GM12801 (cell line): ENCODE measurements around the gene ASRGL1.

Experiments
- TF ChIP-seq, protein P1 (sequence below): IDR thresholded peaks from one replicate; pipeline ENCODE4 v1.5.1; 2011; ENCODE audit warnings: control low read depth; ENCODE audit not compliant: insufficient read length; ENCODE audit errors: extremely low read depth

Gene ASRGL1

DNA sequence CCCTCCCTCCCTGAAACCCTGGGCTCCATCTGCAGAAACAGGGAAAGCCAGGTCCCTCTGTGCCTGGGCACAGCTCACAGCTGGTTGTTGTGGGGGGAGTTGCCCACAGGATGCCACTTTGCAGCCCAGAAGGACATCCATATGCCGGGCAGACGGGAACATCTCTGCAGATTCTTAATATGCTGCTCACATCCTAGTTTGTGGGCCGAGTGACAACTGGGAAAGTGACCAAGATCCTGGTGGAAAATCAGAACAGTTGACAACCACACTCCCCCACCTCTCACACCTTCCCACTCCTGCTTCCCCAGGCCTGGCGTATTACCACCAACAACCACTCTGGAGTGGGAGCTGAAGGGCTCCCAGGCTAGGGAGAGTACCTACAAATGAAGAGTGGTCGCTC is 74.3 kb downstream of the ASRGL1 start:
- TF ChIP-seq, protein P1, sequence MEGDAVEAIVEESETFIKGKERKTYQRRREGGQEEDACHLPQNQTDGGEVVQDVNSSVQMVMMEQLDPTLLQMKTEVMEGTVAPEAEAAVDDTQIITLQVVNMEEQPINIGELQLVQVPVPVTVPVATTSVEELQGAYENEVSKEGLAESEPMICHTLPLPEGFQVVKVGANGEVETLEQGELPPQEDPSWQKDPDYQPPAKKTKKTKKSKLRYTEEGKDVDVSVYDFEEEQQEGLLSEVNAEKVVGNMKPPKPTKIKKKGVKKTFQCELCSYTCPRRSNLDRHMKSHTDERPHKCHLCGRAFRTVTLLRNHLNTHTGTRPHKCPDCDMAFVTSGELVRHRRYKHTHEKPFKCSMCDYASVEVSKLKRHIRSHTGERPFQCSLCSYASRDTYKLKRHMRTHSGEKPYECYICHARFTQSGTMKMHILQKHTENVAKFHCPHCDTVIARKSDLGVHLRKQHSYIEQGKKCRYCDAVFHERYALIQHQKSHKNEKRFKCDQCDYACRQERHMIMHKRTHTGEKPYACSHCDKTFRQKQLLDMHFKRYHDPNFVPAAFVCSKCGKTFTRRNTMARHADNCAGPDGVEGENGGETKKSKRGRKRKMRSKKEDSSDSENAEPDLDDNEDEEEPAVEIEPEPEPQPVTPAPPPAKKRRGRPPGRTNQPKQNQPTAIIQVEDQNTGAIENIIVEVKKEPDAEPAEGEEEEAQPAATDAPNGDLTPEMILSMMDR, result no peak

DNA sequence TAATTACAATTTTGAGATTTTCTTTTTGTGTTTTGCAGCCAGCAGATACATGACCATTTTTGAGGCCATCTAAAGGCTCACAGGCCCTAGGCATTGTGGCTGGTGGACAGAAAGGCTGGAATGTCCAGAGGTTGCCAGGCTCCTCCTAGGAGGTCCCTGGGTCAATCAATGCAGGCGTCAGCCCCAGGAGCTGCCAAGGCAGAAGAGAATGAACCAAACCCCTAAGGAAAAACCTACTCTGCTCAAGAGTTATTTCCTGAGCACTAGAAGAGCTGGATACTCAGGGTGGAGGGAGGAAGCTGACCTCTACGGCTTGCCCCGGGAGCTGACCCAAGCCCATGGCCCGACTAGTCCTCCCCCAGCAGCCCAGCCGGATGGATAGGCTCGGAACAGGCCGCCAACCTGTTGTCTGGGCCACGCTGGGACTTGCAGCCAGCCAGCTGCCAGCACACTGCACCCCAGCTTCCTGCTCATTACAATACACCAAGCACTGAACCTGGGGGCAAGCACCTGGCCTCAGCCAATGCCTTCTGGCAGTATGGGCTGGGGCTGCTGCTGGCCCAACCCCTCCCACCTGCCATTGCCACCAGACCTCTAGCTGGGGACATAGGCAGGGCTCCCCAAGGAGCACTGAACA is 75.9 kb downstream of the ASRGL1 start:
- TF ChIP-seq, protein P1, result no peak

DNA sequence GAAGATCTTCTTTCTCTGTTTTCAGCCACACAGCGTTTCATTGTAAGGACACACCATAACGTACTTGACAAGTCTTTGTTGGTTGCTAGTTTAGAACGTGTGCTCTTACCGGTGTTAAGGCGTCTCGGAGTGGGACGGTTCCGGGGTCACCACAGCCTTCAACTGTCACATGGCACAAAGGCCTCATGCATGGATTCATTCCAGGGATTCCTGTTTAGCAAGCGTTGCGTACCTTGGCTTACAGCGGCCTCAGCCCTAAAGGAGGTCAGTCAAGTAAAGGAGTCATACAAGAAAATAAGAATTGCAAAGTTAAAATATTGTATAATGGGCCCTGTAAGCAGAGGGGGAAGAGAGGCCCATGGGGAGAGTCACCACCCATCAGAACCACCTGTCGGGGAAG is 79.3 kb downstream of the ASRGL1 start:
- TF ChIP-seq, protein P1, result no peak

DNA sequence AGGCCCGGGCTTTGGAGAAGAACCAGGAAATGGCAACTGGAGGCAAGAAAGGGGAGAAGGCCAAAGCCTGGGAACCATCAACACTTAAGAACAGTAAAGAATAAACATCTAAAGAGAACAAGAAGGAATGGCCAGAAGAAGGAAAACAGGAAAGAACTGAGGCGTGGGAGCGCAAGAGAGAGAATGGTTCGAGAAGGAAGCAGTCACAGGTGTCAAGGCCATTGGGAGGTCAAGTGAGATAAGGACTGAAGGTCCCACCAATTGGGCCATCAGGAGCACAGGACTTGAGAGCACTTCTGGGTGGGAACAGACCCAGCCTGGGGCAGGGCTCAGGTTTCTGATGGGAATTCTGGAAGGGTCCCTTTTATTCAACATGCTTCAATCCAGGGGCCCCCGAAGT is 80.9 kb downstream of the ASRGL1 start:
- TF ChIP-seq, protein P1, result no peak

- TF ChIP-seq, protein P1, result no peak
Measured at GRCh38 chr11:62418733-62419132, 81.5 kb downstream of the ASRGL1 start, which contains the start of gene SCGB1A1. SCGB1A1 (plus strand) TSS chr11:62419033; CDS start chr11:62419096, 63 bp downstream.

GRCh38 chr11:62419314-62419929 is 82.2 kb downstream of the ASRGL1 start:
- TF ChIP-seq, protein P1, result no peak

GRCh38 chr11:62419943-62420342 is 82.7 kb downstream of the ASRGL1 start:
- TF ChIP-seq, protein P1, result no peak
